NCI-H2196 treated with DMSO at 0.1 percent for 48 hours (cell line): ENCODE results near the gene EIF4E1B.
"Not testable (repeated sequence)": the region's sequence is repeated elsewhere in the genome, so short reads cannot be mapped to it uniquely, and the experiment has no call there.

Experiments
- DNase-seq: peaks from one replicate; lab custom pipeline; 2025; ENCODE audit not compliant: unreplicated experiment; lab: John Stamatoyannopoulos, UW

EIF4E1B gene, protein sequence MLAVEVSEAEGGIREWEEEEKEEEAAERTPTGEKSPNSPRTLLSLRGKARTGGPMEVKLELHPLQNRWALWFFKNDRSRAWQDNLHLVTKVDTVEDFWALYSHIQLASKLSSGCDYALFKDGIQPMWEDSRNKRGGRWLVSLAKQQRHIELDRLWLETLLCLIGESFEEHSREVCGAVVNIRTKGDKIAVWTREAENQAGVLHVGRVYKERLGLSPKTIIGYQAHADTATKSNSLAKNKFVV

DNA sequence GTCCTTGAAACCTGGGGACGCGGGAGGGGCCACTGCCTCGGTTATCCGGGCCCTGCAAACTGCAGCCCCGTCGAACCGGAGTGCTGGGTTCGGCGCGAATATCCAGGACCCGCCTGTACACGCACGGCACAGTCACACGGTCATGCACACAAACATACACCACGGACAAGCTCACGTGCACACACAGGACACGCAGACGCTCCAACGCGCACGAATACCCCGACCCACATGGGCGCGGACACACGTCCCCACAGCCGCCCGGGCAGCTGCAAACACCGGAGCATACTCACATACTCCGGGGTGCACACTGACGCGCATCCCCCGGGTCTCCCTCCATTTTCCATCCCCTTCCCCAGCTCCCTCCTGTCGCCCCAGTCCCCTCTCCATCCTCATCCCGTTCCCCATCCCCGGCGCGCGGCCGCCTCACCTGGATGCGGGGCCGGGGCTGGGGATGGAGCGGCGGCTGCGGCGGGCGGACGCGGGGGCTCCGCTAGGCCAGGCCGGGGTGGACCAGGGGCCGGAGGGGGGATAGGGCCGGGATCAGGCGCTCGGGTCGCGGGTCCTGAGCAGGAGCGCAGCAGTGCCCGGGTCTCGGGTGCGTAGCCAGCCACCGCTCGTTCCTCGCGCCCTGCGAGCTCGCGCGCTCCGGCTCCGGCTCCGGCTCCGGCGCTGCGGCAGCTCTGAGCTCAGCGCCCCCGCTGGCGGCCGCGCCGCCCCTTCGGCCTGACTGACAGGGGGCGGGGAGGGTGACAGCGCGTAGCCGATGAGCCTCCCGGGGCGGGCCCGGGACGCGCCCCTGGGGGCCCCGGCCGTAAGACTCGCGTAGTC lies at the start of gene EIF4E1B, which contains the start of gene SNCB:
Gene EIF4E1B (plus strand): TSS at position 823 of the 828 bp plus-strand sequence. CDS start 12,113 bp downstream, outside the sequence.
Gene SNCB (minus strand): TSS at position 682 of the 828 bp plus-strand sequence. CDS start 880 bp downstream, outside the sequence.
- DNase-seq, result no peak

DNA sequence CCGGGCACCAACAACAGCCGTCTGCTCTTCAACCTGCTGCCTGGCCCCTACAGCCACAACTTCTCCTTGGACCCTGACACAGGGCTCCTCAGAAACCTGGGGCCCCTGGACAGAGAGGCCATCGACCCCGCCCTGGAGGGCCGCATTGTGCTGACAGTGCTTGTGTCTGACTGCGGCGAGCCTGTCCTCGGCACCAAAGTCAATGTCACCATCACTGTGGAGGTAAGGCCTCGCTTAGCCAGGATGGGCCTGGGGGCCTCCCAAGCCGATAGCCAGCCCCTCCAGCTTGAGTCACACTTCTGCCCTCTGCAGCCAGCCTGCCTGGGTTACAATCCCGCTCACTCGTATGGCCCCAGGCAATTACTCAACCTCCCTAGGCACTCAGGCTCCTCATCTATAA lies 49.1 kb upstream of the EIF4E1B start:
- DNase-seq, result no peak

DNA sequence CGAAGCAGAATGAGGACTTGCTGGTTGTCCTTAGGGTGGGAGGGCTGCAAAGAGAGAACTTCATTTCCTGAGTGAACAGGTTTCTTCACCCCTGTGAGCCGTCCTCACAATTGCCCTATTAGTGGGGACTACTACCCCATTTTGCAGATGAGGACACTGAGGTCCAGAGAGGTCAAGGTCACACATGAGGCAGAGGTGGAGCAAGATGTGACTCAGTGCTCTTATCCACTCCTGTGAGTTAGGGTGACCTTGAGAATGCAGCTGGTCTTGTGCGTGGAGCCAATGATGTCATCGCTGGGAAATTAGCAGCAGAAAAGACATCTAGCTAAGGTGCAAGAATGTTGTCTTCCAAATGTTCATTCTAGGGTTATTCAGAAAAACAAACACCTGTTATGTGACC lies 47.4 kb upstream of the EIF4E1B start:
- DNase-seq, result no peak

DNA sequence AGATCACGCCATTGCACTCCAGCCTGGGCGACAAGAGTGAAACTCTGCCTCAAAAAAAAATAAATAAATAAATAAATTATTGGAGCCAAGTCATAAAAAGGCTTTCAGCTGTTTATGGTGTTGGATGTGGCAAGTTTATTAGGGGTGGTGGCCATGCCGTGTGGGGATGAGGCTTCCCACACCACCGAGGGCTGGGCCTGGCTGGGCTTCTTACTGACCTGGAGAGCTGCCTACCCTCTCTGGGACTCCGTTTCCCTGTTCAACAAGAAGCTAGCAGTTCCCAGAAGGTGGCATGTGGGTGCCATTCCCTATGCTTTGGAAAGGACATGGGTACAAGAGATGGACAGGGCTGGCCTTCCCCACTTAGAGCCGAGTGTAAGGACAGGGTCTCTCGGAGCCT lies 43.1 kb upstream of the EIF4E1B start:
- no peak for DNase-seq

DNA sequence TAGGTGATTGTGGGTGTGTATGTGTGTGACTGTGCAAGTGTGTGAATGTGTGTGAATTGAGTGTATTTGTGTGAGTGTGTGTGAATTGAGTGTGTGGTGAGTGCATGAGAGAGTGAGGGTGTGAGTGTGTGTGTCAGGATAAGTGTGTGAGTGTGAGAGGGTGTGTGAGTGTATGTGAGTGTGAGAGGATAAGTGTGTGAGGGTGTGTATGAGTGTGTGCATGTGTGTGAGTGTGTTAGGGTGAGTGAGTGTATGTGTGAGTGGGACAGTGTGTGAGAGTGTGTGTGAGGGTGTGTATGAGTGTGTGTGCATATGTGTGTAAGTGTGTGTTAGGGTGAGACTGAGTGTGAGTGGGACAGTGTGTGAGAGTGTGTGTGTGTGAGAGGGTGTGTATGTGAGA lies 42.2 kb upstream of the EIF4E1B start:
- DNase-seq, result no peak

DNA sequence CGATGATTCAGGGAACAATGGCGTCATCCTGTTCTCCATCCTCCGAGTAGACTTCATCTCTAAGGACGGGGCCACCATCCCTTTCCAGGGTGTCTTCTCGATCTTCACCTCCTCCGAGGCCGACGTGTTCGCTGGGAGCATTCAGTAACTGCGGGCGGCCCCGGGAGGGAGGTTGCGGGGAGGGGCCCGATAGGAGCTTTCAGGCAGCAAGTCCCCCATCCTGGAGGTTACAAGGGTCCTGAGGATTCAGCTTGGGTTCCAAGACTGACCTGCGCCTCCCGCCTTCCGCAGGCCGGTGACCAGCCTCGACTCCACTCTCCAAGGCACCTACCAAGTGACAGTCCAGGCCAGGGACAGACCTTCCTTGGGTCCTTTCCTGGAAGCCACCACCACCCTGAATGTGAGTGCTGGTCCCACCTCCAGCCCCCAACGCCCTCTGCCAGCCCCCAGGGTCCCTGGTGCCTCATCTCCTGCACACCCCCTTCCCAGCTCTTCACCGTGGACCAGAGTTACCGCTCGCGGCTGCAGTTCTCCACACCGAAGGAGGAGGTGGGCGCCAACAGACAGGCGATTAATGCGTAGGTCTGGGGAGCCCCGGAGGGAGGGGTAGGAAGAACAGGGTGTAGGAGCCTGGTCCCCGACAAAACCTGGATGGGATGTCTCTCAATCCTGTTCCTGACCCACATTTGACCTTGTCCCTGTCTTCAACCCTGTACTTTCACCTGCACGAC lies 41.3 kb upstream of the EIF4E1B start:
- DNase-seq, result no peak

DNA sequence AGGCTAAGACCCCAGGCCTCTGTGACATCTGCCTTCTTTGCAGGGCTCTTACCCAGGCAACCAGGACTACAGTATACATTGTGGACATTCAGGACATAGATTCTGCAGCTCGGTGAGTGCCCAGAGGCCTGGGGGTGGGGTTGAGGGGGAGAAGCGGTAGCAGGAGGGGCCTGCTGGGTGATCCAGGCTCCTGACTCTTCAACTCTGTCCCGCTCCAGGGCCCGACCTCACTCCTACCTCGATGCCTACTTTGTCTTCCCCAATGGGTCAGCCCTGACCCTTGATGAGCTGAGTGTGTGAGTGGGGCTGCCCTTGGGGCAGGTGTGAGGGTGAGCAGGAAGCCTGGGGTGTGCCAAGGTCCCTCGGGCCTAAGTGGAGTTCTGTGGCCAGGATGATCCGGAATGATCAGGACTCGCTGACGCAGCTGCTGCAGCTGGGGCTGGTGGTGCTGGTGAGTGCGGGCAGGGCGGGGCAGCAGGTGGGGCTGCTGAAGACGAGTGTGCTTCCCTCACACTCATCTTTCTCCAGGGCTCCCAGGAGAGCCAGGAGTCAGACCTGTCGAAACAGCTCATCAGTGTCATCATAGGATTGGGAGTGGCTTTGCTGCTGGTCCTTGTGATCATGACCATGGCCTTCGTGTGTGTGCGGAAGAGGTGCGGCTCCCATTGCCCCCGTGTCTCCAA lies 40.3 kb upstream of the EIF4E1B start:
- no peak for DNase-seq

DNA sequence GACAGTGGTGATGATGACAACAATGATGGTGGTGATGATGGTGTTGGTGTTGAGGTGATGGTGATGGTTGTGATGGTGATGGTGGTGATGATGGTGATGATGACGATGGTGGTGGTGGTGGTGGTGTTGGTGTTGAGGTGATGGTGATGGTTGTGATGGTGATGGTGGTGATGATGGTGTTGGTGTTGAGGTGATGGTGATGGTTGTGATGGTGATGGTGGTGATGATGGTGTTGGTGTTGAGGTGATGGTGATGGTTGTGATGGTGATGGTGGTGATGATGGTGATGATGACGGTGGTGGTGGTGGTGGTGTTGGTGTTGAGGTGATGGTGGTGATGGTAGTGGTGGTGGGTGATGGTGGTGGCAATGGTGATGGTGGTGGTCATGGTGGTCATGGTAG lies 38.8 kb upstream of the EIF4E1B start:
- DNase-seq, result not testable (repeated sequence)

DNA sequence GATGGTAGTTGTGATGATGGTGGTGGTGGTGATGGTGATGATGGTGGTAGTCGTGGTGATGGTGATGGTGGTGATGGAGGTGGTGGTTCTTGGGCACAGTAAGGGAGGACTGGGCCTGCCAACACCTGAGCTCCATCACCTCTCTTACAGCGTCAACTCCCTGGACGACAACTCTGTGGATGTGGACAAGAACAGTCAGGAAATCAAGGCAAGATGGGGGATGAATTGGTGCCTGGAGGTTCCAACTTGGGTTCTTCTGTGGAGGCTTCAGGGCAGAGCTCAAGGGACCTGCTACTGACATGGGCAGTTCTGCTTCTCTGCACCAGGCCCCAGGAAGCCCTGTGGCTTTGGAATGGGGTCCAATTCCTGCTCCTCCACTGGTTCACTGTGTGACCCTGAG lies 37.9 kb upstream of the EIF4E1B start:
- DNase-seq, result no peak

DNA sequence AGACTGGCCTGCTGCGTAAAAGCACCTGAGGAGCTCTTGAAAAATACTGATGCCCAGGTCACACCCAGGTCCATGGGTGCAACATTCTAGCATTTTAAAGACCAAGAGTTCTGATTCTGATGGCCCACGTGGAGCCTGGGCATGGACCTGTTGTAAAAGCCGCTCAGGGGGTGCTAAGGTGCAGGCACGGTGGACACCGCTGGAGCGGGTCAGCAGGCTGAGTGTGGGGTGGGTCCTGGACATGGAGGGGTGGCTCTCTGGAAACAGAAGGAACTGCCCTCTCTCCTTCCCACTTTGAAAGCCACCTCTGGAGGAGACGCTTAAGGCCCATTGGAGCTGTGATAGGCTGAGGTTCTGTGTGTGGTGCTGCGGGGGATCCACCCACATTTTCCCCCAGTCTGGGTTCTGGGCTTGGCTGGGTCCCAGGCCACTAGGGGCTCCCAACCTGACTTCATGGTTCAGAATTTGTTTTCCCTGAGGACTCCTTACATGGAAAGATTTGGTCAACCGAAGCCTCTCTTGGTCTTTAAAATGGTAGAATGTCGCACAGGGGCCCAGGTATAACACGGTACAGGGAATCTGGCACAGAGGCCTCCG lies 37.1 kb upstream of the EIF4E1B start:
- no peak for DNase-seq

DNA sequence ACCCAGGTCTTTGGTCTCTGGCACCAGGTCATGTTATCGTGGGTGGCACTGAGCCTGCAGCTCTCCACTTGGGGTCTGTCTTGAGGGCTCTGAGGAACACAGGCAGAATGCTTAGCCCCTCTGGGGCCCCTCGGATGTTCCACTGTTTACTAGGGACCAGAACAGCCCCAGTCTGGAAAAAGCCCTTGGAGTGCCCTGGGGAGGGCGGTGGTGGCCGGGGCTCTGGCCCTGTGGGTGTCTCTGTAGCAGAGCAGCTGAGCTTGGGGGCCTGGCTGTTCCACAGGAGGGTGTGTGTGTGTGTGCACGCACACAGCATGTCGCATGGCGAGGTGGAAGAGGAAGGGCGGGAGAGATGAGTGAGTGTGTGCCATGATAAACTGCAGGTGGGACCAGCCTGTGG lies 35.9 kb upstream of the EIF4E1B start:
- DNase-seq, result no peak

DNA sequence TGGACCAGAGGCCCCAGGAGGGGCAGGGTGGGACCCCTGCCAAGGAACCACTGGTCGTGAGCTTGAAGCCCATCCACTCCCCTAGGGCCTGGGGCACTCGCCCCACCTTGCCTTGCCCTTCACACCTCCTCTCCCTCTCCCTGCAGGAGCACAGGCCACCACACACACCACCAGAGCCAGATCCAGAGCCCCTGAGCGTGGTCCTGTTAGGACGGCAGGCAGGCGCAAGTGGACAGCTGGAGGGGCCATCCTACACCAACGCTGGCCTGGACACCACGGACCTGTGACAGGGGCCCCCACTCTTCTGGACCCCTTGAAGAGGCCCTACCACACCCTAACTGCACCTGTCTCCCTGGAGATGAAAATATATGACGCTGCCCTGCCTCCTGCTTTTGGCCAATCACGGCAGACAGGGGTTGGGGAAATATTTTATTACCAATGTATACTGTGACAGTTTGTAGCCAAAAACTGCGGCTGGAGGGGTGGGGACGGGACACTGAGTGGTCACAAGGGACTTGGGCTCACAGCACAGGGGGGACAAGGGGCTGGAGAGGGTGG lies 35.0 kb upstream of the EIF4E1B start:
- DNase-seq, result no peak

DNA sequence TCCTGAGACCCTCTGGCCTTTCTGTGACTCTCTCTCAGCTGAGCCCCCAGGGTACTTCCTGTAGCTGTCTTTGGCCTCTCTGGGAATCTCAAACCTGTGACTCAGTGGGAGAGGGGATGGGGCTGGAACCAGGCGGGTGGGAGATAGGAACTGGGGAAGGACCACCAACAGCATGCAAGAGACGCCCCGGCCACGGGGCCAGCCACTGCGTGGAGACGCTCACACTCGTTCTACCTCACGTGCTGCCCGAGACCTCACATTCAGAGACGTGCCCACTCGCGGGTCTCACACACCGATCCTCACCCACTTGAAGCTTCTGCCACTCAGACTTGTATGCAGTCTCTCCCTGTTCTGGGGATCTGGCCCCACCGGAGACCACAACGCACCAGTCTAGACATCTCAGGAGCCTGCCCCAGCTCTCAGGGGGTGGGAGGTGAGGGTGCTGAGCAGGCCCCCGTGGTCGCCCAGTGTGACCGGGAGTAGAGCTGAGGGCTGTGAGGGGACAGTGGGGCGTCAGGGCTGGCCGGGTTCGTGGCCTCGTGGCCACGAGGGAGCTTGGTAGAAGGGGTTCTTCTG lies 34.3 kb upstream of the EIF4E1B start:
- DNase-seq, result no peak

DNA sequence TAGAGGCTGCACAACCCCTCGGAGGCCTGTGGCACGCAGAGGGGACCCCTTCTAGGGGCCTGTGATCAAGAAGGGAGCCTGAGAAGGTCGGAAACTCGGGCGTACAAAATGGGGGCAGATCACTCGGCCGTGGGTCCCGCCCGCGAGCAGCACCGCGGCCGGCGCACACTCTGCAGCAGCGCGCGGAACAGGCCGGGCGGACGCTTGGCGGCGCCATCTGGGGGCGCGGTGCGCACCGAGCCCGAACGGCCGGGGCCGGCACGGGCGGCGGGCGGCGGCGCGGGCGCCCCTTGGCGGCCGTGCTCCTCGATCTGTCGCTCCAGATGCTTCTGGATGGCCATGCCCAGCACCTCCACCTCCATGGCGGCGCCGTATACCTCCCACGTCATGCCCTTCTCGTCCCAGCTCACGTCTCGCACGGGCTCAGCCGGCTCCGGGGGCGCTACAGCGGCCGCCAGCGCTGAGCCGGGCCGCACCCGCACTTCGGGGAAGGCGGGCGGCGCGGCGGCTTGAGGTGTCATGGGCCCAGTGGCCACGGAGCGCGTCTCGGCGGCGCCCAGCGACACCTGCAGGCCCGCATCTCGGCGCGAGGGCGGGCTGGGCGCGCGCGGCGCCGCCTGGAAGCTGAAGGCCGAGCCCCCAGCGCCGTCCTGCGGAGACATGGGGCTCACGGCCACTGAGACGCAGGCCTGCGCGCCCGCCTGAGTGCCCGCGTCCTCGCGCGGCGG lies 33.6 kb upstream of the EIF4E1B start:
- DNase-seq, result no peak

DNA sequence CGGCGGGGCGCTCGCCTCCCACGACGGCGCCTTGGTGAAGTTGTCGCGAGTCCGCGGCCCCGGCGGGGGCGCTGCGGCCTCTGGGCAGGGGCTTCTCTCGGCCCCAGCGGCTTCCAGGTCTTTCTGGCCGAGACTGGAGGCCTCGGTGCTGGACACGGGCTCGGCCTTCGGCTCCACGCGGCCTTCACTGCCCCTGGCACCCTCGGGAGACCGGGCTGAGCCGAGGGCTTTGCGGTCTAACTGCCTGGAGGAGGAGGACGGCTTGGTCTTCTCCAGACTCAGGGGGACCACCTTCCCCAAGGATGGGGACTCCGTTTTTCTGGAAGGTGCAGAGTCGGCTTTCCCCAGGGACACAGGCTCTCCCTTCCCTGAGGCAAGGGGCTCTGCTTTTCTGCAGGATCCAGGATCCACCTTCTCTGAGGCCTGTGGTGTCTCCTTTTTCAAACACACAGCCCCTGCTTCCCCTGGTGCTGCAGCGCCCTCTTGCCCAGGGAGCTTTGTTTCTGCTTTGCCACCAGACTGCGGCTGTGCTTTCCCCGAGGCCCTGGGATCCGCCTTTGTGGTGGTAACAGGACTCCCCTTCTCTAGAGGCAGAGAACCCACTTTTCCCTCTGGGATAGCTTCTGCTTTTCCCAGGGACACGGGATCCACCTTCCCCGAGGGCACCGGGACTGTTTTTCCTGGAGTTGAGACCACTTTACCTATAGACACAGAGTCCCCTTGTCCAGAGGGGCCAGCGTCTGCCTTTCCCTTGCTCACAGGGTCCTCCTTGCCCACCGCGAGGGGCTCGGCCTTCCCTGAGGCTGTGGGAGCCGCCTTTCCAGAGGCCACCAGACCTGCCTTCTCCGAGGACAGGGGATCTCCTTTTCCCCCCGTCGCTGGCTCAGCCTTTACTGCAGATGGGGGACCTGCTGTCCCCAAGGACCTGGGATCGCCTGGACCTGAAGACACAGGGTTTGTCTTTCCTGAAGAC lies 32.8 kb upstream of the EIF4E1B start:
- no peak for DNase-seq

DNA sequence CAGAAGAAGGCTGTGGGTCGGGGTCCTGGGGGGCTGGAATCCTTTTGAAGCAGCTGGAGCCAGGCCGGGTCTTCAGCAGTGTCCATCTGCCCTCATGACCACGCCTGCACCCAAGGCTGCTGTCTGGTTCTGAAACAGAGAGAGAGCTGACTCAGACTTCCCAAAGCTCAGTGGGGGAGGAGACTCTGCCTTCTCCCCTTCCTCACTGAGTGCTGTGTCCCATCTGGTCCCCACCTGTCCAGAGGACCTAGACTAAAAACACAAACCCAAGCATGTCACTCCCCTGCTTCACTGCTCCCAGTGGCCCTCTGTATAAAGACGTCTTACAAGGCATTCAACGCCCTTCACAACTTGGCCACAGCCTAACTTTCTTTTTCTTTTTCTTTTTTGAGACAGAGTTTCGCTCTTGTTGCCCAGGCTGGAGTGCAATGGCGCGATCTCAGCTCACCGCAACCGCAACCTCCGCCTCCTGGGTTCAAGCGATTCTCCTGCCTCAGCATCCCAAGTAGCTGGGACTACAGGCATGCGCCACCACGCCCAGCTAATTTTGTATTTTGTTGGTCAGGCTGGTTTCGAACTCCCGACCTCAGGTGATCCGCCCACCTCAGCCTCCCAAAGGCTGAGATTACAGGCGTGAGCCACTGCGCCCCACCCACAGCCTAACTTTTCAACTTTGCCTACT lies 30.6 kb upstream of the EIF4E1B start:
- DNase-seq, result not testable (repeated sequence)

DNA sequence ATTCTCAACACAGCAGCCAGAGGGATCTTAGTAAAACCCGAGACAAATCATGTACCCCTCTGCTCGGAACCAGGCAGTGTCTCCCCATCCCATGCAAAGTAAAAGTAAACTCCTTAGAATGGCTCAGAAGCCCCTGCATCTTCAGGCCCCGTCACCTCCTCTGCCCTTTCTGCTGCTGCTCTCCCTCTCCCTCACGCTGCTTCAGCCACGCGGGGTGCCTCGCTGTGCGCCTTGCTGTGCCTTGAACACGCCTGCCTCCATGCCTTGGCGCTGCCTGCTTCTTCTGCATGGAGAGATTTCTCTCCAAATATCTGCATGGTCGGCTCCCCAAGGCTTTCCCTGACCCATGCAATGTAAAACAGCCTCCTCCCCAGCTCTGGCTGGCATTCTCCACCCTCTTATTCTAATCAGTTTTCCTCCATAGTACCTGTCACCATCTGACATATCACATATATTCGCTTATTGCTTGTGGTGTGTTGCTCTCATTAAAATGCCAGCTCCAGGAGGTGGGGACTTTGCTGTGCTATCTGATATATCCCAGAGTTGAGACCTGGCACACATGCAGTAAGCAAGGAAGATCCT lies 28.5 kb upstream of the EIF4E1B start:
- DNase-seq, result no peak
